Astrocyte (in vitro differentiated cells and primary cell): Measurements from ENCODE around the gene EYA2. TPM values are rescaled to one million over a fixed set of nuclear protein-coding genes. Genes with fewer than 3 reads are reported as not detected.

Source experiments
- DNase-seq: peaks from one replicate; pipeline ENCODE4 v3.0.0-alpha.2; 2010; ENCODE audit warnings: low read depth
- FAIRE-seq: peaks from 2 replicates; lab custom pipeline; 2011; peaks lifted over from hg19 to GRCh38; lab: Jason Lieb, UNC
- H2AFZ ChIP-seq: 2 replicates; pipeline ENCODE4 v1.6.0; 2012; ENCODE audit warnings: low read depth, low read length, inconsistent platforms
- H3K27ac ChIP-seq: 2 replicates; pipeline ENCODE4 v1.5.1; 2011; ENCODE audit warnings: low read depth, low read length, inconsistent platforms
- H3K27me3 ChIP-seq: 2 replicates; pipeline ENCODE4 v1.6.0; 2011; ENCODE audit warnings: low read length, inconsistent platforms; ENCODE audit not compliant: insufficient read depth
- H3K36me3 ChIP-seq: 2 replicates; pipeline ENCODE4 v1.5.1; 2011; ENCODE audit warnings: low read length, inconsistent platforms; ENCODE audit not compliant: insufficient read depth
- H3K4me1 ChIP-seq: 2 replicates; pipeline ENCODE4 v1.5.1; 2011; ENCODE audit warnings: low read length, inconsistent platforms; ENCODE audit not compliant: insufficient read depth
- H3K4me2 ChIP-seq: 2 replicates; pipeline ENCODE4 v1.6.0; 2012; ENCODE audit warnings: low read length, inconsistent platforms
- H3K4me3 ChIP-seq: 2 replicates; pipeline ENCODE4 v1.5.1; 2011; ENCODE audit warnings: low read depth, mild to moderate bottlenecking, low read length, inconsistent platforms; ENCODE audit not compliant: insufficient read depth
- H3K79me2 ChIP-seq: 2 replicates; pipeline ENCODE4 v1.6.0; 2012; ENCODE audit warnings: mild to moderate bottlenecking, low read length, inconsistent platforms; ENCODE audit not compliant: insufficient read depth
- H3K9ac ChIP-seq: 2 replicates; pipeline ENCODE4 v1.6.0; 2012; ENCODE audit warnings: mild to moderate bottlenecking, low read length, inconsistent platforms
- H3K9me3 ChIP-seq: 2 replicates; pipeline ENCODE4 v1.5.1; 2012; ENCODE audit warnings: low read depth, mild to moderate bottlenecking, low read length, inconsistent platforms; ENCODE audit not compliant: insufficient read depth
- H4K20me1 ChIP-seq: 2 replicates; pipeline ENCODE4 v1.6.0; 2012; ENCODE audit warnings: low read length, inconsistent platforms; ENCODE audit not compliant: insufficient read depth
- H3K27ac Mint-ChIP-seq: one replicate; pipeline ENCODE4 v1.8.0; 2021; ENCODE audit warnings: mild to moderate bottlenecking, mixed read lengths; ENCODE audit not compliant: unreplicated experiment
- H3K27me3 Mint-ChIP-seq: one replicate; pipeline ENCODE4 v1.8.0; 2021; ENCODE audit warnings: low read depth, mixed read lengths; ENCODE audit not compliant: unreplicated experiment
- H3K36me3 Mint-ChIP-seq: one replicate; pipeline ENCODE4 v1.8.0; 2021; ENCODE audit warnings: low read depth, mixed read lengths; ENCODE audit not compliant: unreplicated experiment
- H3K4me1 Mint-ChIP-seq: one replicate; pipeline ENCODE4 v1.8.0; 2021; ENCODE audit warnings: low read depth, mixed read lengths; ENCODE audit not compliant: unreplicated experiment
- H3K4me3 Mint-ChIP-seq: one replicate; pipeline ENCODE4 v1.8.0; 2021; ENCODE audit warnings: mild to moderate bottlenecking, moderate library complexity, mixed read lengths; ENCODE audit not compliant: unreplicated experiment
- H3K9me3 Mint-ChIP-seq: one replicate; pipeline ENCODE4 v1.8.0; 2021; ENCODE audit warnings: mild to moderate bottlenecking, mixed read lengths; ENCODE audit not compliant: unreplicated experiment
- CTCF ChIP-seq: IDR thresholded peaks from 2 replicates; pipeline ENCODE4 v1.5.1; 2011; ENCODE audit warnings: low read depth, mild to moderate bottlenecking, inconsistent platforms, low read length, moderate library complexity; ENCODE audit not compliant: insufficient read depth
- EZH2 ChIP-seq: IDR thresholded peaks from 2 replicates; pipeline ENCODE4 v1.6.1; 2012; ENCODE audit warnings: mild to moderate bottlenecking, low read length, inconsistent platforms; ENCODE audit not compliant: insufficient read depth
- total RNA-seq: library from RNA; stranded (reverse); gene quantifications from 2 replicates; pipeline ENCODE4 v1.2.1, GENCODE V29; 2021

EYA2 gene
- total RNA-seq, 1 donor from 2014 or later = 1.5 TPM

GRCh38 chr20:47208534-47209174 lies 314.0 kb downstream of the EYA2 start:
- Mint-ChIP-seq H3K27me3 (no peaks in the 10 kb centered on the region), H3K4me1 (peaks cover 12% of the 10 kb centered on the region), H3K4me3 (no peak overlapping the region), H3K27ac (no peak overlapping the region), H3K9me3 (no peaks in the 10 kb centered on the region), H3K36me3 (peaks cover 6% of the 10 kb centered on the region)
- H3K4me3 ChIP-seq = no peak overlapping the region
- H2AFZ ChIP-seq = no peak overlapping the region
- no peak overlapping the region for H3K9ac ChIP-seq
- DNase-seq (no peak), FAIRE-seq (no peak)
- H3K4me2 ChIP-seq = no peak overlapping the region
- peaks cover 6% of the 10 kb centered on the region for H3K4me1 ChIP-seq
- H3K79me2 ChIP-seq = peaks cover 3% of the 10 kb centered on the region
- TF ChIP-seq CTCF (no peak), EZH2 (no peak)
- no peaks in the 10 kb centered on the region for H4K20me1 ChIP-seq
- H3K27ac ChIP-seq = no peak overlapping the region
- peaks cover 2% of the 10 kb centered on the region for H3K9me3 ChIP-seq
- H3K36me3 ChIP-seq = peaks cover 26% of the 10 kb centered on the region
- H3K27me3 ChIP-seq = no peaks in the 10 kb centered on the region

GRCh38 chr20:47209982-47210381 lies 315.3 kb downstream of the EYA2 start:
- Mint-ChIP-seq H3K9me3 (no peaks in the 10 kb centered on the region), H3K4me3 (no peak overlapping the region), H3K27ac (no peak overlapping the region), H3K36me3 (peaks cover 4% of the 10 kb centered on the region), H3K4me1 (peaks cover 6% of the 10 kb centered on the region), H3K27me3 (no peaks in the 10 kb centered on the region)
- H3K4me1 ChIP-seq = no peaks in the 10 kb centered on the region
- no peaks in the 10 kb centered on the region for H3K27me3 ChIP-seq
- peaks cover 6% of the 10 kb centered on the region for H3K79me2 ChIP-seq
- peaks cover 2% of the 10 kb centered on the region for H3K9me3 ChIP-seq
- no peak for TF ChIP-seq CTCF
- TF ChIP-seq EZH2 = no peak
- H4K20me1 ChIP-seq = no peaks in the 10 kb centered on the region
- peaks cover 31% of the 10 kb centered on the region for H3K36me3 ChIP-seq
- no peak for DNase-seq
- H2AFZ ChIP-seq = no peak overlapping the region
- H3K4me2 ChIP-seq = no peak overlapping the region
- H3K27ac ChIP-seq = no peak overlapping the region
- H3K4me3 ChIP-seq = no peak overlapping the region
- FAIRE-seq = no peak
- no peak overlapping the region for H3K9ac ChIP-seq

GRCh38 chr20:47210470-47210869 lies 315.8 kb downstream of the EYA2 start:
- Mint-ChIP-seq H3K27ac (no peak overlapping the region), H3K4me1 (peaks cover 6% of the 10 kb centered on the region), H3K9me3 (no peaks in the 10 kb centered on the region), H3K36me3 (peaks cover 4% of the 10 kb centered on the region), H3K27me3 (no peaks in the 10 kb centered on the region), H3K4me3 (no peak overlapping the region)
- Histone ChIP-seq H3K79me2 (peaks cover 6% of the 10 kb centered on the region), H3K4me3 (no peak overlapping the region), H3K4me1 (no peaks in the 10 kb centered on the region), H3K9me3 (peaks cover 2% of the 10 kb centered on the region), H4K20me1 (no peaks in the 10 kb centered on the region), H3K36me3 (peaks cover 31% of the 10 kb centered on the region), H3K27ac (no peak overlapping the region), H3K4me2 (no peak overlapping the region), H3K27me3 (no peaks in the 10 kb centered on the region), H3K9ac (no peak overlapping the region), H2AFZ (no peak overlapping the region)
- TF ChIP-seq CTCF = no peak
- FAIRE-seq (no peak), DNase-seq (no peak)
